ENCODE results near the gene ERLEC1.
A peak's percentile ranks its signal among the peaks of the same experiment; 100 is the strongest.
"Not testable (repeated sequence)": the region's sequence is repeated elsewhere in the genome, so short reads cannot be mapped to it uniquely, and the experiment has no call there.

ERLEC1 gene

DNA sequence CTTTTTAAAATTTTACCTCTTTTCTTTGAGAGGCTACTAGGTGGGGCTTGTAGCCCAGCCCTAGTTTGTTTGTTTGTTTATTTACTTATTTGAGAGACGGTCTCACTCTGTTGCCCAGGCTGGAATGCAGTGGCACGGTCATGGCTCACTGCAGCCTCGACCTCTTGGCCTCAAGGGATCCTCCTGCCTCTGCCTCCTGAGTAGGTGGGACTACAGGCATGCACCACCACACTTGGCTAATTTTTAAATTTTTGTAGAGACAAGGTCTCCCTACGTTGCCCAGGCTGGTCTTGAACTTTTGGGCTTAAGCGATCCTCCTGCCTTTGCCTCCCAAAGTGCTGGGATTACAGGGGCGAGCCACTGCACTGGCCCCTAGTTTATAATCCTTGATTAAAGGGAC, 35.0 kb downstream of the ERLEC1 start:
- H2AFZ ChIP-seq (ENCODE audit: low read length): no peak overlapping the region
- no peaks in the 10 kb centered on the region for H3K9me2 ChIP-seq (replicated peaks; ENCODE audit: low read depth, low read length)
- no peaks in the 10 kb centered on the region for H3K4me1 ChIP-seq (ENCODE audit: insufficient read depth, low read length, poor library complexity, severe bottlenecking)
- no peaks in the 10 kb centered on the region for H3K9me3 ChIP-seq (ENCODE audit: insufficient read depth, low read depth, low read length)
- no peaks in the 10 kb centered on the region for H3K27me3 ChIP-seq (ENCODE audit: insufficient read depth, low read length, poor library complexity, severe bottlenecking)
- H3K79me2 ChIP-seq (ENCODE audit: insufficient read depth, low read length): no peaks in the 10 kb centered on the region
- no peaks in the 10 kb centered on the region for H4K20me1 ChIP-seq (ENCODE audit: insufficient read depth, low read length, poor library complexity, severe bottlenecking)
- TF ChIP-seq EZH2phosphoT487 (IDR thresholded peaks at IDR 0.05; ENCODE audit: borderline replicate concordance): no peak
- TF ChIP-seq, protein P1, sequence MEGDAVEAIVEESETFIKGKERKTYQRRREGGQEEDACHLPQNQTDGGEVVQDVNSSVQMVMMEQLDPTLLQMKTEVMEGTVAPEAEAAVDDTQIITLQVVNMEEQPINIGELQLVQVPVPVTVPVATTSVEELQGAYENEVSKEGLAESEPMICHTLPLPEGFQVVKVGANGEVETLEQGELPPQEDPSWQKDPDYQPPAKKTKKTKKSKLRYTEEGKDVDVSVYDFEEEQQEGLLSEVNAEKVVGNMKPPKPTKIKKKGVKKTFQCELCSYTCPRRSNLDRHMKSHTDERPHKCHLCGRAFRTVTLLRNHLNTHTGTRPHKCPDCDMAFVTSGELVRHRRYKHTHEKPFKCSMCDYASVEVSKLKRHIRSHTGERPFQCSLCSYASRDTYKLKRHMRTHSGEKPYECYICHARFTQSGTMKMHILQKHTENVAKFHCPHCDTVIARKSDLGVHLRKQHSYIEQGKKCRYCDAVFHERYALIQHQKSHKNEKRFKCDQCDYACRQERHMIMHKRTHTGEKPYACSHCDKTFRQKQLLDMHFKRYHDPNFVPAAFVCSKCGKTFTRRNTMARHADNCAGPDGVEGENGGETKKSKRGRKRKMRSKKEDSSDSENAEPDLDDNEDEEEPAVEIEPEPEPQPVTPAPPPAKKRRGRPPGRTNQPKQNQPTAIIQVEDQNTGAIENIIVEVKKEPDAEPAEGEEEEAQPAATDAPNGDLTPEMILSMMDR (conservative IDR thresholded peaks at IDR 0.05; ENCODE audit: low read length): no peak
- H3K4me3 ChIP-seq (ENCODE audit: low read length, poor library complexity, severe bottlenecking): no peak overlapping the region
- H3K36me3 ChIP-seq (ENCODE audit: insufficient read depth, low read length): peaks cover 29% of the 10 kb centered on the region; the same call in 1 of the 2 replicates
- no peak overlapping the region for H3K9ac ChIP-seq (ENCODE audit: low read depth, low read length, poor library complexity, severe bottlenecking)
- H3F3A ChIP-seq (ENCODE audit: low read depth): no peaks in the 10 kb centered on the region
- H3K4me2 ChIP-seq (ENCODE audit: low read depth, low read length, poor library complexity, severe bottlenecking): no peak overlapping the region

DNA sequence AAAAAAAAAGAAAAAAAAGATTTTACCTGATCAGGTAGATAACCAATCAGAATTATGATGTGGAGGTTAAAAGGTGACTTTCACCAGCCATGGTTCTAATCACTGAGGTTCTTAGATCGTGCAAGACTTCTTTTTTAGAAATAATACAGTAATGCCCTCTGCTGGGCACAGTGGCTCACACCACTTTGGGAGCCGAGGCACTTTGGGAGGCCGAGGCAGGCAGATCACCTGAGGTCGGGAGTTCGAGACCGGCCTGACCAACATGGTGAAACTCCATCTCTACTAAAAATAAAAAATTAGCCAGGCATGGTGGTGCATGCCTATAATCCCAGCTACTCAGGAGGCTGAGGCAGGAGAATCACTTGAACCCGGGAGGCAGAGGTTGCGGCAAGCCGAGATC, 36.8 kb downstream of the ERLEC1 start:
- H3K4me2 ChIP-seq (ENCODE audit: low read depth, low read length, poor library complexity, severe bottlenecking); H3K9ac ChIP-seq (ENCODE audit: low read depth, low read length, poor library complexity, severe bottlenecking); H3K4me3 ChIP-seq (ENCODE audit: low read length, poor library complexity, severe bottlenecking); H3K79me2 ChIP-seq (ENCODE audit: insufficient read depth, low read length); H2AFZ ChIP-seq (ENCODE audit: low read length); H4K20me1 ChIP-seq (ENCODE audit: insufficient read depth, low read length, poor library complexity, severe bottlenecking); H3K9me2 ChIP-seq (replicated peaks; ENCODE audit: low read depth, low read length); H3K4me1 ChIP-seq (ENCODE audit: insufficient read depth, low read length, poor library complexity, severe bottlenecking); H3K27me3 ChIP-seq (ENCODE audit: insufficient read depth, low read length, poor library complexity, severe bottlenecking); H3K9me3 ChIP-seq (ENCODE audit: insufficient read depth, low read depth, low read length); H3F3A ChIP-seq (ENCODE audit: low read depth): not testable (repeated sequence)
- TF ChIP-seq, protein P1 (conservative IDR thresholded peaks at IDR 0.05; ENCODE audit: low read length): peak; percentile 51
- peaks cover 15% of the 10 kb centered on the region; the same call in 1 of the 2 replicates for H3K36me3 ChIP-seq (ENCODE audit: insufficient read depth, low read length)

DNA sequence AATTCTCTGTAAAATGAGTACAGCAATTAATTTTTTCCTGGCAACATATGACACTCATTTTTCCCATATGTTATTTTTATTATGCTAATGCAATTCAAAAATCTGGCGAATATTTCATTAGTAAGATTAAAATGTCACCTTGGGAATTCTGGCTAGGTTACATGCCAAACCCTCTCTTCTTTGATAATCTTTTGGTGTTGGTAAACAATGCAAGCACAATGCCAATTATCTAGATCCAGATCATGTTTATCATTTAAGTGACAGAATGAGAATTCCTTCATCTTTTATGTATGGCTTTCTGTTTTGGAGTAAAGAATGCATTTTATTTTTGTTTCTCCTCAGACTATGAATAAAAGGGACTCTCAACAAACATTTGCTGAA, 39.2 kb downstream of the ERLEC1 start:
- TF ChIP-seq, protein P1 (conservative IDR thresholded peaks at IDR 0.05; ENCODE audit: low read length): no peak
- no peak for TF ChIP-seq EZH2phosphoT487 (IDR thresholded peaks at IDR 0.05; ENCODE audit: borderline replicate concordance)
- Histone ChIP-seq H3K9me2 (replicated peaks; ENCODE audit: low read depth, low read length) (no peaks in the 10 kb centered on the region), H3K79me2 (ENCODE audit: insufficient read depth, low read length) (no peaks in the 10 kb centered on the region), H2AFZ (ENCODE audit: low read length) (no peak overlapping the region), H4K20me1 (ENCODE audit: insufficient read depth, low read length, poor library complexity, severe bottlenecking) (no peaks in the 10 kb centered on the region), H3K4me2 (ENCODE audit: low read depth, low read length, poor library complexity, severe bottlenecking) (no peak overlapping the region), H3F3A (ENCODE audit: low read depth) (no peaks in the 10 kb centered on the region), H3K27me3 (ENCODE audit: insufficient read depth, low read length, poor library complexity, severe bottlenecking) (no peaks in the 10 kb centered on the region), H3K36me3 (ENCODE audit: insufficient read depth, low read length) (no peaks in the 10 kb centered on the region), H3K9me3 (ENCODE audit: insufficient read depth, low read depth, low read length) (no peaks in the 10 kb centered on the region), H3K4me1 (ENCODE audit: insufficient read depth, low read length, poor library complexity, severe bottlenecking) (no peaks in the 10 kb centered on the region), H3K9ac (ENCODE audit: low read depth, low read length, poor library complexity, severe bottlenecking) (no peak overlapping the region), H3K4me3 (ENCODE audit: low read length, poor library complexity, severe bottlenecking) (no peak overlapping the region)

Measured in Loucy (cell line).